ENCODE results near the gene ZNF526. TPM values are rescaled to one million over a fixed set of nuclear protein-coding genes. Genes with fewer than 3 reads are reported as not detected.

The ZNF526 gene
- total RNA-seq, 1 donor from 2014 or later = 11.1 TPM

DNA sequence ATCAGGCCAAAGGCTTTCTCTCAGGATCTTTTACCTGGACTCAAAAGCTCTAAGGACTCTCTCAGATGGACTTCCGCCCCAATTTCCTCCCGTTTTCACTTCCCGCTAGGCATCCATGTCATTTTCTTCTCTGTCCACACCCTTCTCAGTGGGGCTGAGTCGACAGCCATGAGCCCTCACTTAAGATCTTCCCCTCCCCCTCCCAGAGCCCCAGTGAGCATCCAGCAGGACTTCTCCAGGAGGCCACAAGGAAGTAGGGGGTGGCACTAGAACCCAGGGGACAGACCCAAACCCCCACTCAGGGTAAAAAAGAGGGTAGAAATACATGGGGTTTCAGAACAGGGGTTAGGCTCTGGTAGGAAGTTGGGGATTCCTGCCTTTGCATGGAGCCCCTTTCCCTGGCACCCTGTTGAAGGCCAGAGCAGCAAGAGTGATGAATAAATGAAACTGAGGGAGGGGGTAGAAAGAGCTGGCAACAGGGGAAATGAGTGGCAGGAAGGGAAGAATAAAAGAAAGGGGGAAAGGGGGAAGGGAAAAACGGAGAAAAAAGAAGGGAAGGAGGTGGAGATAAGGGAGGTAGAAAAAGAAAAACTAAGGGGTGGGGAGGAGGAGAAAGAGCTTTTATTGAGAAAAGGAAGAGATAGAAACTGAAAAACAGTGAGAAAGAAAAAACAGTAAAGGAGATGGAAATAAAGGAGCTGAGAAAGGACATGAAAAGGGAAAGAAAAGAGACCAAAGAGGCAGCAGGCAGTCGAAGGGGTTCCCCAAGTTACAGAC is 45.0 kb upstream of the ZNF526 start:
- no peak overlapping the region for H3K4me3 ChIP-seq (ENCODE audit: low read depth, low read length)
- no peak for DNase-seq (ENCODE audit: low read depth)
- peaks cover 30% of the 10 kb centered on the region for H3K27me3 ChIP-seq (ENCODE audit: control insufficient read depth, insufficient read depth, low read length)
- FAIRE-seq = no peak
- TF ChIP-seq, protein P1, sequence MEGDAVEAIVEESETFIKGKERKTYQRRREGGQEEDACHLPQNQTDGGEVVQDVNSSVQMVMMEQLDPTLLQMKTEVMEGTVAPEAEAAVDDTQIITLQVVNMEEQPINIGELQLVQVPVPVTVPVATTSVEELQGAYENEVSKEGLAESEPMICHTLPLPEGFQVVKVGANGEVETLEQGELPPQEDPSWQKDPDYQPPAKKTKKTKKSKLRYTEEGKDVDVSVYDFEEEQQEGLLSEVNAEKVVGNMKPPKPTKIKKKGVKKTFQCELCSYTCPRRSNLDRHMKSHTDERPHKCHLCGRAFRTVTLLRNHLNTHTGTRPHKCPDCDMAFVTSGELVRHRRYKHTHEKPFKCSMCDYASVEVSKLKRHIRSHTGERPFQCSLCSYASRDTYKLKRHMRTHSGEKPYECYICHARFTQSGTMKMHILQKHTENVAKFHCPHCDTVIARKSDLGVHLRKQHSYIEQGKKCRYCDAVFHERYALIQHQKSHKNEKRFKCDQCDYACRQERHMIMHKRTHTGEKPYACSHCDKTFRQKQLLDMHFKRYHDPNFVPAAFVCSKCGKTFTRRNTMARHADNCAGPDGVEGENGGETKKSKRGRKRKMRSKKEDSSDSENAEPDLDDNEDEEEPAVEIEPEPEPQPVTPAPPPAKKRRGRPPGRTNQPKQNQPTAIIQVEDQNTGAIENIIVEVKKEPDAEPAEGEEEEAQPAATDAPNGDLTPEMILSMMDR (IDR thresholded peaks at IDR 0.05; ENCODE audit: insufficient read depth, low read length, severe bottlenecking) = no peak
- no peaks in the 10 kb centered on the region for H3K36me3 ChIP-seq (ENCODE audit: control insufficient read depth, insufficient read depth, low read length)

DNA sequence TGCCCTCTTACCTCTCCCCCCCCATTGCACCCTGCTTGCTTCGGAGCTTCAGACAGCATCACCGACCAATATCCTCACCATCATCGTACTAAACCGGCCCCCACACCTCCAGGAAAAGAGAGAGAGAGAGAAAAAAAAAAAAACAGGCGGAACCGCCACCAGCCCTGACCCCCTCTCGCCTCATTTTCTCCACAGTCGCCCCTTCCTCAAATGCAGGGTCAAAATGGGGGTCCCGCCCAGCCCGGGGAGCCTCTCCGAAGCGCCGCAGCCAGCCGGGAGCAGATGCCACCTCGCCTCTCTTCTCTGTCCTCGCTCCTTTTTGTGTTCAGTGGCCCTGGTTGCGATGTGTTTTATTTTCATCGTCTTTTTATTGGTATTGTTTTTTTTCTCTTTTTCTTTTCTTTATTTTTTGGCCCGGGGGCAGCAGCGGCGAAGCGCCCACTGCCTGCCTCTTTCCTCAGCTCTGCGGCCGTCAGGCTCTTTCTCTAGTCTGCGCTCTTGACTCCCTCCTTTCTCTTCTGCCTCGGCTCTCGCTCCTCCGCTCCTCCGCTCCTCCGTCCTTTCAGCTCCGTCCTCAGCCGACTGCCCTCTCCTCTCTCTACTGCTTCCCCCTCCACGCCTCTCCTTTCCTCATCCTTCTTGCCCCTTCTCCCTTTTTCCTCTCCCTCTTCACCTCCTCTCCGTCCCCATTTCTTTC is 44.0 kb upstream of the ZNF526 start:
- DNase-seq (ENCODE audit: low read depth) = no peak
- no peak for FAIRE-seq

DNA sequence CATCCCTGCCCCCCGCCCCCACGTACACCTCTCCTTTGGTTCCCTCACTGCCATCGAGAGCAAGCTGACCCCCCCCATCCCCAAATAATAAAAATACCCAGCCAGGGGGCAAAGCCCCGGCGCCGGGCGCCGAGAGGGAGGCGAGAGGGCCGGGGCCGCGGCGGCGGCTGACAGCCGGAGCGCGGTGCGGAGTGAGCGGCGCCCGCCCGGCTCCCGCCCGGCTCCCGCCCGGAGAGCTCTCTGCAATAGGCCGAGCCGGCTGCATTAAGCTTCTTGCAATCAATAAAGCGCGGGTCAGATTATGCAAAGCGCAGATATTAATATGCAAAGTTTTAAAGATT is 43.5 kb upstream of the ZNF526 start:
- TF ChIP-seq, protein P1 (IDR thresholded peaks at IDR 0.05; ENCODE audit: insufficient read depth, low read length, severe bottlenecking) = no peak
- FAIRE-seq (no peak), DNase-seq (ENCODE audit: low read depth) (no peak)
- Histone ChIP-seq H3K36me3 (ENCODE audit: control insufficient read depth, insufficient read depth, low read length) (no peaks in the 10 kb centered on the region), H3K27me3 (ENCODE audit: control insufficient read depth, insufficient read depth, low read length) (peaks cover 30% of the 10 kb centered on the region), H3K4me3 (ENCODE audit: low read depth, low read length) (peak overlapping the region; percentile 32)

More for the DNA sequence above, 44.0 kb upstream of the ZNF526 start:
- TF ChIP-seq, protein P1 (IDR thresholded peaks at IDR 0.05; ENCODE audit: insufficient read depth, low read length, severe bottlenecking) = no peak
- Histone ChIP-seq H3K4me3 (ENCODE audit: low read depth, low read length) (peak overlapping the region; percentile 32), H3K27me3 (ENCODE audit: control insufficient read depth, insufficient read depth, low read length) (peaks cover 30% of the 10 kb centered on the region), H3K36me3 (ENCODE audit: control insufficient read depth, insufficient read depth, low read length) (no peaks in the 10 kb centered on the region)

DNA sequence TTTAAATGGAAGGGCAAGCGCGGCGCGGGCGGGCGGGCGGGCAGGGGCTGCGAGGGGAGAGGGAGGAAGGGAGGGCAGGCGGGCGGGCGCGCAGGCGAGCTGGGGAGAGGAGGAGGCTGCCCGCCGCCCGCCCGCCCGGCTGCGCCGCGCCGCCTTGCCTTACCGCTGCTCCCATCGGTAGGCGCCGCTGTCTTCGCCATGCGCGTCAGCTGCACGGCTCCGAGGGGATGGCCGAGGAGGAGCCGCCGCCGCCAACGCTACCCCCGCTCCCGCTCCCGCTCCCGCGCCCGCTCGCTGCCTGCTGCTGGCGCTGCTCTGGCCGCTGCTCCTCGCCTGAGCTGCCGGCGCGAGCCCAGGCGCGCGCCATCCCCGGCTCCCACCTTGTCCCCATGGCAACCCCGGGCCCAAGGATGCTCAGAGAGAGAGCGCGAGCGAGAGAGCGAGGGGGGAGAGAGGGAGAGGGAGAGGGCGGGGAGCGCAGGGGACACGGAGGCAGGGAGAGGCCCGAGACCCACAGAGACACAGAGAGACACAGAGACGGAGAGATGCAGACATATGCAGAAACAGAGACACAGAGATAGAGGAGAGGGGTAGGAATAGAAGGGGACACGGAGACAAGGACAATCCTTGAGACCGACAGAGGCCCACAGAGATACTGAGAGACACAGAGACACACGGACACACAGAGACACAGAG is 43.0 kb upstream of the ZNF526 start:
- Histone ChIP-seq H3K4me3 (ENCODE audit: low read depth, low read length) (no peak overlapping the region), H3K27me3 (ENCODE audit: control insufficient read depth, insufficient read depth, low read length) (peaks cover 30% of the 10 kb centered on the region), H3K36me3 (ENCODE audit: control insufficient read depth, insufficient read depth, low read length) (no peaks in the 10 kb centered on the region)
- FAIRE-seq (no peak), DNase-seq (ENCODE audit: low read depth) (peak; percentile 34)
- TF ChIP-seq, protein P1 (IDR thresholded peaks at IDR 0.05; ENCODE audit: insufficient read depth, low read length, severe bottlenecking) = peak; percentile 46

DNA sequence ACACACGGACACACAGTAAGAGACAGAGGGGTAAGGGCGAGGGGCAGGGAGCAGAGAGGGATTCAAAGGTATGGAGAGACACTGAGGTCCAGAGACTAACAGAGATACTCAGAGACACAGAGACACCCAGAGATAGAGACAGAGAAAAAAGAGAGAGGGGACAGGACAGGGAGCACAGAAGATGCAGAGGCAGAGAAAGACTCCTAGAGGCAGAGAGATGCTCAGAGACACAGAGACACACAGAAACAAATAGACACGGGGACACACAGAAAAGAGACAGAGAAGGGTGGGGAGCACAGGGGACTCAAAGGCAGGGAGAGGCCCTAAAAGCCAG is 42.5 kb upstream of the ZNF526 start:
- Histone ChIP-seq H3K36me3 (ENCODE audit: control insufficient read depth, insufficient read depth, low read length) (no peaks in the 10 kb centered on the region), H3K4me3 (ENCODE audit: low read depth, low read length) (no peak overlapping the region), H3K27me3 (ENCODE audit: control insufficient read depth, insufficient read depth, low read length) (peaks cover 30% of the 10 kb centered on the region)
- FAIRE-seq (no peak), DNase-seq (ENCODE audit: low read depth) (no peak)
- TF ChIP-seq, protein P1 (IDR thresholded peaks at IDR 0.05; ENCODE audit: insufficient read depth, low read length, severe bottlenecking) = no peak
